Right lobe of liver (tissue), 4 donors: ENCODE data around the gene SLX4IP.

Experiments used
- CTCF ChIP-seq, 4 donors: fragments of 200-600 bp in 3 of 4; fragments of 450-650 bp in 1 of 4; IDR thresholded peaks; one replicate each; pipeline versions ENCODE4 v1.5.1 to v1.8.0; 2016 to 2022; ENCODE audit warnings: antibody characterized with exemption in 4 of 4, mild to moderate bottlenecking in 2 of 4
- POLR2A ChIP-seq: fragments of 450-650 bp; IDR thresholded peaks from one replicate; pipeline ENCODE4 v1.6.1; 2017; ENCODE audit warnings: antibody characterized with exemption, mild to moderate bottlenecking
- donor health status: DM: no; HTN: no; CAD: no.
- donor health status: DM: no; HTN: no; CAD: no.
- donor health status: DM: no; HTN: yes; CAD: no.

- no peak for TF ChIP-seq POLR2A
- TF ChIP-seq CTCF (IDR thresholded peaks at IDR 0.05), result no peak
Measured at GRCh38 chr20:10542442-10542841, 107.3 kb downstream of the SLX4IP start.
